DMS 273 treated with DMSO at 0.1 percent for 48 hours (cell line): Measurements from ENCODE around the gene ZDHHC22.
A peak's percentile ranks its signal among the peaks of the same experiment; 100 is the strongest.

Source experiments
- DNase-seq: peaks from one replicate; lab custom pipeline; 2025; lab: John Stamatoyannopoulos, UW

The ZDHHC22 gene

GRCh38 chr14:77126461-77126990 is 15.1 kb downstream of the ZDHHC22 start:
- no peak for DNase-seq

- DNase-seq, result no peak
Measured at GRCh38 chr14:77125823-77126325, 15.7 kb downstream of the ZDHHC22 start.

- DNase-seq, result no peak
Measured at GRCh38 chr14:77125281-77125801, 16.2 kb downstream of the ZDHHC22 start.

GRCh38 chr14:77124345-77125280 is 17.0 kb downstream of the ZDHHC22 start:
- no peak for DNase-seq

- peak; percentile 14 for DNase-seq
Measured at GRCh38 chr14:77123381-77124325, 17.9 kb downstream of the ZDHHC22 start.

- no peak for DNase-seq
Measured at GRCh38 chr14:77122526-77123125, 19.0 kb downstream of the ZDHHC22 start.

GRCh38 chr14:77120771-77121743 is 20.5 kb downstream of the ZDHHC22 start:
- peak; percentile 90 for DNase-seq

GRCh38 chr14:77119851-77120250 is 21.7 kb downstream of the ZDHHC22 start:
- DNase-seq, result no peak

- DNase-seq, result no peak
Measured at GRCh38 chr14:77116172-77116817, 25.3 kb downstream of the ZDHHC22 start.

GRCh38 chr14:77114609-77115008 is 27.0 kb downstream of the ZDHHC22 start:
- DNase-seq, result no peak

GRCh38 chr14:77113644-77114043 is 27.9 kb downstream of the ZDHHC22 start:
- DNase-seq, result no peak

- DNase-seq, result no peak
Measured at GRCh38 chr14:77111021-77111420, 30.6 kb downstream of the ZDHHC22 start.

GRCh38 chr14:77110286-77110685 is 31.3 kb downstream of the ZDHHC22 start:
- no peak for DNase-seq

GRCh38 chr14:77109656-77110055 is 31.9 kb downstream of the ZDHHC22 start:
- DNase-seq, result no peak

GRCh38 chr14:77108753-77109152 is 32.8 kb downstream of the ZDHHC22 start:
- DNase-seq, result no peak

GRCh38 chr14:77107228-77107627 is 34.4 kb downstream of the ZDHHC22 start:
- no peak for DNase-seq

GRCh38 chr14:77106666-77107065 is 34.9 kb downstream of the ZDHHC22 start:
- no peak for DNase-seq

- no peak for DNase-seq
Measured at GRCh38 chr14:77105145-77105939, 36.2 kb downstream of the ZDHHC22 start.

GRCh38 chr14:77104393-77104792 is 37.2 kb downstream of the ZDHHC22 start:
- no peak for DNase-seq
